Stomach (tissue), 9 donors: ENCODE measurements around the gene LARP1B. TPM values are rescaled to one million over a fixed set of nuclear protein-coding genes. Genes with fewer than 3 reads are reported as not detected.

Experiments
- DNase-seq, 2 donors: peaks; one replicate each; pipeline versions ENCODE4 v3.0.0 to v3.0.0-alpha.2; 2013 to 2019
- H3K27ac ChIP-seq, 5 donors: fragments of 200-600 bp in 4 of 5; sonication (generic) in 4 of 5; one replicate each; pipeline ENCODE4 v1.5.1; 2013 to 2019; ENCODE audit warnings: mild to moderate bottlenecking in 1 of 5, moderate library complexity in 1 of 5
- H3K27me3 ChIP-seq, 3 donors: fragments of 200-600 bp; sonication (generic); one replicate each; pipeline ENCODE4 v1.5.1; 2017 to 2019; ENCODE audit warnings: mixed run types in 1 of 3
- H3K36me3 ChIP-seq, 4 donors: fragments of 200-600 bp; sonication (generic); 1 replicate in 3 of 4; 2 replicates in 1 of 4; pipeline ENCODE4 v1.5.1; 2016 to 2019
- H3K4me1 ChIP-seq, 4 donors: fragments of 200-600 bp; sonication (generic); one replicate each; pipeline ENCODE4 v1.5.1; 2016 to 2019
- H3K4me3 ChIP-seq, 4 donors: fragments of 200-600 bp; sonication (generic) in 3 of 4; one replicate each; pipeline ENCODE4 v1.5.1; 2016 to 2019; ENCODE audit warnings: mild to moderate bottlenecking in 1 of 4
- H3K9me3 ChIP-seq, 4 donors: fragments of 200-600 bp; sonication (generic); one replicate each; pipeline ENCODE4 v1.5.1; 2016 to 2019
- EP300 ChIP-seq: sonication (generic); formaldehyde crosslinking; IDR thresholded peaks from one replicate; pipeline ENCODE4 v1.6.1; 2017; ENCODE audit warnings: antibody characterized with exemption
- POLR2A ChIP-seq, 4 donors: fragments of 450-650 bp; IDR thresholded peaks; one replicate each; pipeline ENCODE4 v1.6.1; 2016; ENCODE audit warnings: antibody characterized with exemption in 4 of 4, control low read depth in 2 of 4, mild to moderate bottlenecking in 1 of 4, moderate library complexity in 1 of 4
- POLR2AphosphoS5 ChIP-seq, 3 donors: sonication (generic); formaldehyde crosslinking; IDR thresholded peaks; one replicate each; pipeline ENCODE4 v1.6.1; 2016; ENCODE audit warnings: antibody characterized with exemption in 3 of 3
- WGBS, 5 donors: extraction: QIAGEN DNeasy Blood & Tissue Kit in 3 of 5; methylation state at CpG; one replicate each; pipeline versions ENCODE4 v1.1.5 to v1.1.7; 2013 to 2018; 5-methylcytosine and 5-hydroxymethylcytosine counted together
- intact Hi-C: fragments of 100-400 bp; cut with DNase I; formaldehyde crosslinking; loops from one replicate; pipeline ENCODE4 v1.15.1; 2023; ENCODE audit warnings: low total_unique reads
- polyA plus RNA-seq, 3 donors: library from polyadenylated mRNA; stranded (reverse); fragments of 200-250 nt; gene quantifications; one replicate each; pipeline ENCODE4 v1.2.3, GENCODE V29; 2013
- total RNA-seq, 5 donors: library from RNA; depleted of rRNA; stranded (reverse); fragments of >200 nt; gene quantifications; one replicate each; pipeline versions ENCODE4 v1.1.0 to v1.2.3, GENCODE V29; 2014 to 2016
- TF ChIP-seq, protein P1 (sequence below), 7 experiments: fragments of 450-650 bp in 4 of 7; fragments of 200-600 bp in 3 of 7; sonication (generic) in 3 of 7; IDR thresholded peaks; one replicate each; pipeline ENCODE4 v1.5.1; 2016 to 2019; ENCODE audit warnings: antibody characterized with exemption in 7 of 7, control low read depth in 2 of 7, mild to moderate bottlenecking in 1 of 7
- donor health status: healthy with polysubstance abuse.
- donor health status: Bipolar disorder and iron deficiency.
- donor health status: healthy.

The LARP1B gene
- total and polyA plus RNA-seq, 8 donors, result 2.3 to 113 (median 23.3) TPM

GRCh38 chr4:128107766-128108165, 46.7 kb downstream of the LARP1B start:
- TF ChIP-seq POLR2AphosphoS5 (IDR thresholded peaks at IDR 0.05) (no peak), EP300 (no peak), POLR2A (IDR thresholded peaks at IDR 0.05) (no peak)
- TF ChIP-seq, protein P1, sequence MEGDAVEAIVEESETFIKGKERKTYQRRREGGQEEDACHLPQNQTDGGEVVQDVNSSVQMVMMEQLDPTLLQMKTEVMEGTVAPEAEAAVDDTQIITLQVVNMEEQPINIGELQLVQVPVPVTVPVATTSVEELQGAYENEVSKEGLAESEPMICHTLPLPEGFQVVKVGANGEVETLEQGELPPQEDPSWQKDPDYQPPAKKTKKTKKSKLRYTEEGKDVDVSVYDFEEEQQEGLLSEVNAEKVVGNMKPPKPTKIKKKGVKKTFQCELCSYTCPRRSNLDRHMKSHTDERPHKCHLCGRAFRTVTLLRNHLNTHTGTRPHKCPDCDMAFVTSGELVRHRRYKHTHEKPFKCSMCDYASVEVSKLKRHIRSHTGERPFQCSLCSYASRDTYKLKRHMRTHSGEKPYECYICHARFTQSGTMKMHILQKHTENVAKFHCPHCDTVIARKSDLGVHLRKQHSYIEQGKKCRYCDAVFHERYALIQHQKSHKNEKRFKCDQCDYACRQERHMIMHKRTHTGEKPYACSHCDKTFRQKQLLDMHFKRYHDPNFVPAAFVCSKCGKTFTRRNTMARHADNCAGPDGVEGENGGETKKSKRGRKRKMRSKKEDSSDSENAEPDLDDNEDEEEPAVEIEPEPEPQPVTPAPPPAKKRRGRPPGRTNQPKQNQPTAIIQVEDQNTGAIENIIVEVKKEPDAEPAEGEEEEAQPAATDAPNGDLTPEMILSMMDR (IDR thresholded peaks at IDR 0.05), result no peak
- no peak for DNase-seq
- Histone ChIP-seq H3K27me3 (no peaks in the 10 kb centered on the region), H3K36me3 (peaks cover 2 to 61% (median 55%) of the 10 kb centered on the region in 4 donors), H3K27ac (no peak overlapping the region), H3K4me3 (no peak overlapping the region), H3K9me3 (no peaks in the 10 kb centered on the region), H3K4me1 (no peaks in the 10 kb centered on the region)
- intact Hi-C loops, result no loop called here
- WGBS, 5 donors, result 86 to 95% (median 93%) methylated on average over 3 of the region's 3 CpGs

DNA sequence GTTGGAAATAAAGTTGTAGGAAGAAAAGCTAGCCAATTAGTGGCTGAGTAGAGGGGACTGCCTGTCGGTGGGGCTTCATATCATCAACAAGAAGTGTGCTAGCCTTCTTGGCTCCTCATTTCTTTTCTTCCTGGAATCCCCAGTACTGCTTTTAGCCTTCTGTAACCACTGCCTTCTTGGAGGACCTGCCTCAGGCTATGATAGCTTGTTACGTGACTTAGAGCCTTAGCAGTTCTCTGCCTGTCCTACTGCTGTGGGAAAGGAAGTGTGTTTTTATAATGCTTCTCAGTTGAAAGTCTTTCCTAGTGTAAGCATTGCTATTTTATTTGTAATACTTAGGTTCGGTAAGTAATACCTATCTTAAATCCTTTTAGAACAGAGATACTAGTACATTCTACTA, 61.9 kb downstream of the LARP1B start:
- intact Hi-C loops, result no loop called here
- no peak for DNase-seq
- WGBS, 5 donors, result 40 to 61% (median 51%) methylated on average over 3 of the region's 3 CpGs
- no peaks in the 10 kb centered on the region for H3K9me3 ChIP-seq
- no peak overlapping the region for H3K27ac ChIP-seq
- peaks cover 0 to 30% (median 22%) of the 10 kb centered on the region in 4 donors for H3K36me3 ChIP-seq
- TF ChIP-seq POLR2AphosphoS5 (IDR thresholded peaks at IDR 0.05) (no peak), EP300 (no peak), POLR2A (IDR thresholded peaks at IDR 0.05) (no peak)
- TF ChIP-seq, protein P1 (IDR thresholded peaks at IDR 0.05), result no peak
- H3K4me1 ChIP-seq, result no peaks in the 10 kb centered on the region
- no peak overlapping the region for H3K4me3 ChIP-seq
- H3K27me3 ChIP-seq, result no peaks in the 10 kb centered on the region

DNA sequence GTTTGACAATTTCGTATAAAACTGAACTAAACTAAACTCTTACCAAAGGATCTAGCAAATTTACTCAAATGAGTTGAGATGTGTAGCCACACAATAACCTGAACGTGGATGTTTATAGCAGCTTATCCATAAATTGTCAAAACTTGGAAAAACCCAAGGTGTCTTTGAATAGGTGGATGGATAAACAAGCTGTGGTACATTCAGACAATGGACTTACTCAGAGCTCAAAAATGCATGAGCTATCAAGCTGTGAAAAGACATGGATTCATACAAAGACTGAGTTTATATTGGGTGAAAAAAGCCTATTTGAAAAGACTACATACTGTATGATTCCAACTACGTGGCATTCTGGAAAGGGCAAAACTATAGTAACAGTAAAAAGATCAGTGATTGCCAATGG, 69.5 kb downstream of the LARP1B start:
- H3K27ac ChIP-seq, result no peak overlapping the region
- H3K4me1 ChIP-seq, result no peaks in the 10 kb centered on the region
- DNase-seq, result no peak
- peaks cover 0 to 19% (median 7%) of the 10 kb centered on the region in 4 donors for H3K36me3 ChIP-seq
- H3K27me3 ChIP-seq, result no peaks in the 10 kb centered on the region
- no peak for TF ChIP-seq POLR2A (IDR thresholded peaks at IDR 0.05)
- TF ChIP-seq, protein P1 (IDR thresholded peaks at IDR 0.05), result no peak
- no peak for TF ChIP-seq EP300
- no peak for TF ChIP-seq POLR2AphosphoS5 (IDR thresholded peaks at IDR 0.05)
- no peaks in the 10 kb centered on the region for H3K9me3 ChIP-seq
- WGBS, 5 donors, result 86 to 96% (median 93%) methylated on average over 3 of the region's 3 CpGs
- no peak overlapping the region for H3K4me3 ChIP-seq
- intact Hi-C loops, result no loop called here

GRCh38 chr4:128134925-128135324, 73.8 kb downstream of the LARP1B start:
- no peak overlapping the region for H3K27ac ChIP-seq
- TF ChIP-seq EP300, result no peak
- TF ChIP-seq POLR2AphosphoS5 (IDR thresholded peaks at IDR 0.05), result no peak
- H3K27me3 ChIP-seq, result no peaks in the 10 kb centered on the region
- 94 to 99% (median 98%) methylated on average over 6 of the region's 6 CpGs for WGBS, 5 donors
- H3K4me1 ChIP-seq, result no peaks in the 10 kb centered on the region
- H3K4me3 ChIP-seq, result no peak overlapping the region
- H3K9me3 ChIP-seq, result no peaks in the 10 kb centered on the region
- DNase-seq, result no peak
- peaks cover 0 to 18% (median 6%) of the 10 kb centered on the region in 4 donors for H3K36me3 ChIP-seq
- intact Hi-C loops, result no loop called here

DNA sequence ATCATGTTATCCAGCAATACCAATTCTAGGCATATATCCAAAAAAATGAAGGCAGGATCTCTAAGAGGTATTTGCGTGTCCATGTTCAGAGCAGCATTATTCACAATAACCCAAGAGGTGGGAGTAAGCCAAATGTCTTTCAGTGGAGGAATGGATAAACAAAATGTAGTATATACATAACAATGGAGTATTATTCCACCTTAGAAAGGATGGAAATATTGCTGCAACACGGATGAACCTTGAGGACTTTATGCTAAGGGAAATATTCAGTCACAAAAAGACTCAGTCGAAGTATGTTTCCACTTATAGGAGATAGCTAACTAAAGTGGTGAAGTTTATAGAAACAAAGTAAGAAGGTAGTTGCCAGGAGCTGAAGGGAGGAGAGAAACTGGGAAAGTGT, 74.3 kb downstream of the LARP1B start:
- intact Hi-C loops, result no loop called here
- TF ChIP-seq POLR2AphosphoS5 (IDR thresholded peaks at IDR 0.05), result no peak
- TF ChIP-seq, protein P1 (IDR thresholded peaks at IDR 0.05), result no peak
- no peak for TF ChIP-seq POLR2A (IDR thresholded peaks at IDR 0.05)
- no peak for TF ChIP-seq EP300
- Histone ChIP-seq H3K4me3 (no peak overlapping the region), H3K36me3 (peaks cover 0 to 18% (median 6%) of the 10 kb centered on the region in 4 donors), H3K4me1 (no peaks in the 10 kb centered on the region), H3K27me3 (no peaks in the 10 kb centered on the region), H3K9me3 (no peaks in the 10 kb centered on the region), H3K27ac (no peak overlapping the region)
- no peak for DNase-seq
- WGBS, 5 donors, result 88 to 95% (median 93%) methylated on average over 3 of the region's 3 CpGs
